Testis (tissue), 3 donors: ENCODE measurements around the gene IQUB. TPM values are rescaled to one million over a fixed set of nuclear protein-coding genes. Genes with fewer than 3 reads are reported as not detected.
A peak's percentile ranks its signal among the peaks of the same experiment; 100 is the strongest.
"Not testable (repeated sequence)": the region's sequence is repeated elsewhere in the genome, so short reads cannot be mapped to it uniquely, and the experiment has no call there.

Experiments used
- DNase-seq: peaks from one replicate; pipeline ENCODE4 v3.0.0-alpha.2; 2019
- H3K27ac ChIP-seq, 2 donors: fragments of 200-600 bp; sonication (generic); one replicate each; pipeline ENCODE4 v1.5.1; 2019
- H3K27me3 ChIP-seq: fragments of 200-600 bp; sonication (generic); one replicate; pipeline ENCODE4 v1.5.1; 2019
- H3K36me3 ChIP-seq: fragments of 200-600 bp; sonication (generic); one replicate; pipeline ENCODE4 v1.5.1; 2017; ENCODE audit warnings: low read depth; ENCODE audit errors: missing control alignments
- H3K4me1 ChIP-seq: fragments of 200-600 bp; sonication (generic); one replicate; pipeline ENCODE4 v1.5.1; 2019
- H3K4me3 ChIP-seq, 2 donors: fragments of 200-600 bp; sonication (generic); one replicate each; pipeline ENCODE4 v1.5.1; 2017 to 2019
- H3K9me3 ChIP-seq: fragments of 200-600 bp; sonication (generic); one replicate; pipeline ENCODE4 v1.5.1; 2017
- CTCF ChIP-seq, 3 experiments: fragments of 450-650 bp in 2 of 3; fragments of 200-600 bp in 1 of 3; sonication (generic) in 1 of 3; IDR thresholded peaks; one replicate each; pipeline ENCODE4 v1.5.1; 2016 to 2019; ENCODE audit warnings: antibody characterized with exemption in 3 of 3, mild to moderate bottlenecking in 2 of 3, moderate library complexity in 1 of 3
- POLR2A ChIP-seq: fragments of 450-650 bp; IDR thresholded peaks from one replicate; pipeline ENCODE4 v1.6.1; 2017; ENCODE audit warnings: antibody characterized with exemption, mild to moderate bottlenecking, moderate library complexity
- WGBS, 2 donors: methylation state at CpG; one replicate each; pipeline ENCODE4 v1.1.5; 2018; 5-methylcytosine and 5-hydroxymethylcytosine counted together
- intact Hi-C: fragments of 100-400 bp; cut with DNase I; formaldehyde crosslinking; loops from one replicate; pipeline ENCODE4 v1.15.1; 2023; ENCODE audit warnings: low total_unique reads
- polyA plus RNA-seq: library from polyadenylated mRNA; stranded (reverse); fragments of 350-450 nt; fragmentation: Illumina TruSeq; extraction: RNeasy Lipid Tissue Mini Kit (QIAGEN cat#74804); gene quantifications from one replicate; pipeline ENCODE4 v1.2.3, GENCODE V29; 2014; ENCODE audit warnings: low read depth, low replicate concordance; ENCODE audit not compliant: insufficient read depth
- total RNA-seq, 2 donors: library from RNA; depleted of rRNA; stranded (reverse); fragments of >200 nt; gene quantifications; one replicate each; pipeline ENCODE4 v1.2.3, GENCODE V29; 2016

IQUB gene
- total and polyA plus RNA-seq, 3 donors from 2014 or later = 21.3 to 49.2 (median 34.6) TPM

- Histone ChIP-seq H3K4me3 (peak within 1 kb of the TSS; percentile 83 to 93), H3K27me3 (no peaks in the 10 kb centered on the region), H3K9me3 (no peaks in the 10 kb centered on the region), H3K27ac (peak within 1 kb of the TSS; percentile 92 to 98), H3K36me3 (no peaks in the 10 kb centered on the region), H3K4me1 (peaks cover 15% of the 10 kb centered on the region)
- WGBS, 2 donors = 0 to 1% methylated on average over 39 to 40 of the region's 40 CpGs
- peak; percentile 99 for DNase-seq
- TF ChIP-seq CTCF (IDR thresholded peaks at IDR 0.05) (no peak), POLR2A (no peak)
- intact Hi-C loops = no loop called here
Observed at GRCh38 chr7:123557398-123558288, 23.2 kb upstream of the IQUB start, which contains the start of gene NDUFA5. TSS of gene NDUFA5 (minus strand) at chr7:123557818. CDS start at chr7:123557795, 23 bp downstream.

GRCh38 chr7:123557016-123557397 is 22.6 kb upstream of the IQUB start:
- whole genome bisulfite sequencing, 2 donors = 3% methylated on average over 12 of the region's 12 CpGs
- intact Hi-C loops = no loop called here

GRCh38 chr7:123555484-123555883 is 21.1 kb upstream of the IQUB start:
- no peak overlapping the region for H3K27ac ChIP-seq
- peaks cover 15% of the 10 kb centered on the region for H3K4me1 ChIP-seq
- no peak for TF ChIP-seq POLR2A
- TF ChIP-seq CTCF (IDR thresholded peaks at IDR 0.05) = no peak
- no peaks in the 10 kb centered on the region for H3K27me3 ChIP-seq
- no peaks in the 10 kb centered on the region for H3K36me3 ChIP-seq
- H3K9me3 ChIP-seq = no peaks in the 10 kb centered on the region
- DNase-seq = no peak
- H3K4me3 ChIP-seq = no peak overlapping the region
- intact Hi-C loops = no loop called here

More at GRCh38 chr7:123557016-123557397, 22.6 kb upstream of the IQUB start:
- peak; percentile 20 for DNase-seq
- Histone ChIP-seq H3K9me3 (no peaks in the 10 kb centered on the region), H3K27me3 (no peaks in the 10 kb centered on the region), H3K4me1 (peaks cover 15% of the 10 kb centered on the region), H3K36me3 (no peaks in the 10 kb centered on the region), H3K27ac (peak overlapping the region; percentile 92 to 98), H3K4me3 (peak overlapping the region; percentile 83 to 93)
- TF ChIP-seq CTCF (IDR thresholded peaks at IDR 0.05) (no peak), POLR2A (no peak)

GRCh38 chr7:123553159-123553558 is 18.8 kb upstream of the IQUB start:
- Histone ChIP-seq H3K36me3 (no peaks in the 10 kb centered on the region), H3K9me3 (no peaks in the 10 kb centered on the region), H3K27ac (no peak overlapping the region), H3K4me3 (no peak overlapping the region), H3K4me1 (peaks cover 18% of the 10 kb centered on the region), H3K27me3 (no peaks in the 10 kb centered on the region)
- no peak for DNase-seq
- 82 to 85% methylated on average over 3 of the region's 3 CpGs for WGBS, 2 donors
- TF ChIP-seq POLR2A (no peak), CTCF (IDR thresholded peaks at IDR 0.05) (no peak)
- intact Hi-C loops = no loop called here

- Histone ChIP-seq H3K27ac (no peak overlapping the region), H3K9me3 (no peaks in the 10 kb centered on the region), H3K27me3 (no peaks in the 10 kb centered on the region), H3K36me3 (no peaks in the 10 kb centered on the region), H3K4me1 (peaks cover 18% of the 10 kb centered on the region), H3K4me3 (no peak overlapping the region)
- TF ChIP-seq CTCF (IDR thresholded peaks at IDR 0.05) (no peak), POLR2A (no peak)
- intact Hi-C loops = no loop called here
- peak; percentile 19 for DNase-seq
- 85 to 86% methylated on average over 2 of the region's 2 CpGs for WGBS, 2 donors
Observed at GRCh38 chr7:123552641-123553040, 18.2 kb upstream of the IQUB start.

GRCh38 chr7:123552134-123552533 is 17.7 kb upstream of the IQUB start:
- H3K27me3 ChIP-seq, H3K4me3 ChIP-seq, intact Hi-C loops, H3K9me3 ChIP-seq, H3K27ac ChIP-seq, DNase-seq, H3K36me3 ChIP-seq: not testable (repeated sequence)
- peaks cover 18% of the 10 kb centered on the region for H3K4me1 ChIP-seq
